OCI-LY1 (cell line): Measurements from ENCODE around the gene CH25H.

Experiments
- EZH2 ChIP-seq: fragments of 200-600 bp; sonication (generic), shearing (Covaris generic); IDR thresholded peaks from 2 replicates; pipeline ENCODE4 v1.8.0; 2017; ENCODE audit warnings: borderline replicate concordance, mixed run types, mild to moderate bottlenecking, antibody characterized with exemption, low read length, moderate library complexity, mixed read lengths
- TF ChIP-seq, protein P1 (sequence below): fragments of 200-600 bp; sonication (generic), shearing (Covaris generic); IDR thresholded peaks from 2 replicates; pipeline ENCODE4 v1.5.1; 2017; ENCODE audit warnings: mild to moderate bottlenecking, antibody characterized with exemption, low read length, moderate library complexity, mixed read lengths

DNA sequence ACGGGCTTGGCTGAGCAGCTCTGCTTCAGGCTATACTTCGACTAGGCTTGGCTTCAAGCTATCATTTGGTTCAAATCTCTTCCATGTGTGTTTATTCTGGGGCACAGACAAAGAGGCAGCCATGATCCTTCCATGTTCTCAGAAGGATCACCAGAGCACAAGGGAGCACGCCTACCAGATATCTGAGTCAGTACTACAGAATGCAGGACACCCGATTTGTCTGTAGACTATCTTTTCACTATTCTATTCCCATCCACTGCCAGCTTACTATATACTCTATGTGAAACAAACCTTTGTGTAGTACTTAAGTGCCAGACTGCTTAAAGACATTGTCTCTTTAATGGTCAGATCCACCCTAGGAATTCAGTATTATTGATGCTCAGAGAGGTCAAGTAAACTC lies 35.1 kb downstream of the CH25H start:
- TF ChIP-seq, protein P1, sequence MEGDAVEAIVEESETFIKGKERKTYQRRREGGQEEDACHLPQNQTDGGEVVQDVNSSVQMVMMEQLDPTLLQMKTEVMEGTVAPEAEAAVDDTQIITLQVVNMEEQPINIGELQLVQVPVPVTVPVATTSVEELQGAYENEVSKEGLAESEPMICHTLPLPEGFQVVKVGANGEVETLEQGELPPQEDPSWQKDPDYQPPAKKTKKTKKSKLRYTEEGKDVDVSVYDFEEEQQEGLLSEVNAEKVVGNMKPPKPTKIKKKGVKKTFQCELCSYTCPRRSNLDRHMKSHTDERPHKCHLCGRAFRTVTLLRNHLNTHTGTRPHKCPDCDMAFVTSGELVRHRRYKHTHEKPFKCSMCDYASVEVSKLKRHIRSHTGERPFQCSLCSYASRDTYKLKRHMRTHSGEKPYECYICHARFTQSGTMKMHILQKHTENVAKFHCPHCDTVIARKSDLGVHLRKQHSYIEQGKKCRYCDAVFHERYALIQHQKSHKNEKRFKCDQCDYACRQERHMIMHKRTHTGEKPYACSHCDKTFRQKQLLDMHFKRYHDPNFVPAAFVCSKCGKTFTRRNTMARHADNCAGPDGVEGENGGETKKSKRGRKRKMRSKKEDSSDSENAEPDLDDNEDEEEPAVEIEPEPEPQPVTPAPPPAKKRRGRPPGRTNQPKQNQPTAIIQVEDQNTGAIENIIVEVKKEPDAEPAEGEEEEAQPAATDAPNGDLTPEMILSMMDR, result no peak
- no peak for TF ChIP-seq EZH2
